ENCODE measurements around the gene CLIP1.

GRCh38 chr12:122291431-122291830 lies 131.0 kb downstream of the CLIP1 start:
- TF ChIP-seq CTCF (conservative IDR thresholded peaks at IDR 0.05; ENCODE audit: low read depth, low read length): no peak
- no peak for TF ChIP-seq EZH2 (IDR thresholded peaks at IDR 0.05; ENCODE audit: borderline replicate concordance, low read depth, low read length, poor library complexity, severe bottlenecking)

All from A673 (cell line).